HEK293 (cell line): ENCODE data around the gene FUT8.

Source experiments
- CTCF ChIA-PET: fragments of 350-600 bp; formaldehyde crosslinking; extraction: SDS; loops from one replicate; lab custom pipeline; 2021; ENCODE audit warnings: antibody characterized with exemption; lab: Yijun Ruan, JAX
- POLR2A ChIA-PET: fragments of 300-600 bp; formaldehyde crosslinking; extraction: SDS; loops from one replicate; lab custom pipeline; 2020; ENCODE audit warnings: antibody characterized with exemption, inconsistent platforms; lab: Yijun Ruan, JAX
- H3K27ac ChIP-seq: fragments of 200-500 bp; sonication (Bioruptor generic); 2 replicates; pipeline ENCODE4 v1.5.1; 2014; ENCODE audit warnings: low read depth, low read length, control low read depth, inconsistent platforms; ENCODE audit errors: extremely low read depth
- H3K36me3 ChIP-seq, 2 experiments: fragments of 200-500 bp in 1 of 2; sonication (Bioruptor generic) in 1 of 2; 1 replicate in 1 of 2; 2 replicates in 1 of 2; pipeline ENCODE4 v1.5.1; 2014 to 2017; ENCODE audit warnings: inconsistent platforms in 2 of 2, low read length in 2 of 2; ENCODE audit not compliant: control insufficient read depth in 2 of 2, insufficient read depth in 1 of 2
- H3K4me1 ChIP-seq: fragments of 200-500 bp; sonication (Bioruptor generic); 2 replicates; pipeline ENCODE4 v1.5.1; 2014; ENCODE audit warnings: mild to moderate bottlenecking, low read length, inconsistent platforms; ENCODE audit not compliant: control insufficient read depth, insufficient read depth
- H3K4me3 ChIP-seq: 2 replicates; pipeline ENCODE4 v1.5.1; 2011; ENCODE audit warnings: low read depth, mild to moderate bottlenecking, control low read depth, low read length, moderate library complexity
- H3K9me3 ChIP-seq: fragments of 200-500 bp; sonication (Bioruptor generic); 2 replicates; pipeline ENCODE4 v1.5.1; 2014; ENCODE audit warnings: low read depth, low read length, inconsistent platforms; ENCODE audit not compliant: control insufficient read depth, insufficient read depth
- HOXA7 ChIP-seq: sonication (generic); formaldehyde crosslinking; IDR thresholded peaks from 2 replicates; pipeline ENCODE4 v1.8.1; 2022; ENCODE audit warnings: missing genetic modification reagents, borderline replicate concordance
- OVOL3 ChIP-seq: fragments of 450-650 bp; formaldehyde crosslinking; IDR thresholded peaks from 2 replicates; pipeline ENCODE4 v1.5.1; 2016; ENCODE audit warnings: missing biosample characterization, missing genetic modification characterization
- YY1 ChIP-seq: fragments of 450-650 bp; formaldehyde crosslinking; IDR thresholded peaks from 2 replicates; pipeline ENCODE4 v1.5.1; 2018; ENCODE audit warnings: missing biosample characterization, missing genetic modification characterization
- ZBTB17 ChIP-seq: fragments of 450-650 bp; formaldehyde crosslinking; IDR thresholded peaks from 2 replicates; pipeline ENCODE4 v1.5.1; 2016; ENCODE audit warnings: missing biosample characterization, missing genetic modification characterization
- ZNF112 ChIP-seq: fragments of 450-650 bp; formaldehyde crosslinking; IDR thresholded peaks from 2 replicates; pipeline ENCODE4 v1.5.0; 2017; ENCODE audit warnings: missing biosample characterization, missing genetic modification characterization
- ZNF169 ChIP-seq: fragments of 450-650 bp; formaldehyde crosslinking; IDR thresholded peaks from 2 replicates; pipeline ENCODE4 v1.5.1; 2016; ENCODE audit warnings: missing biosample characterization, missing genetic modification characterization
- ZNF2 ChIP-seq: fragments of 450-650 bp; formaldehyde crosslinking; IDR thresholded peaks from 2 replicates; pipeline ENCODE4 v1.5.1; 2016; ENCODE audit warnings: missing biosample characterization, missing genetic modification characterization
- ZNF335 ChIP-seq: fragments of 450-650 bp; formaldehyde crosslinking; conservative IDR thresholded peaks from 2 replicates; pipeline ENCODE4 v1.5.1; 2016; ENCODE audit warnings: missing biosample characterization, missing genetic modification characterization
- ZNF37A ChIP-seq: fragments of 450-650 bp; IDR thresholded peaks from 2 replicates; pipeline ENCODE4 v1.5.1; 2018; ENCODE audit warnings: missing biosample characterization, missing genetic modification characterization
- ZNF549 ChIP-seq: fragments of 450-650 bp; IDR thresholded peaks from 2 replicates; pipeline ENCODE4 v1.5.1; 2018; ENCODE audit warnings: missing biosample characterization, missing genetic modification characterization, mild to moderate bottlenecking, inconsistent platforms, moderate library complexity
- ZNF561 ChIP-seq: fragments of 450-650 bp; IDR thresholded peaks from 2 replicates; pipeline ENCODE4 v1.5.1; 2018; ENCODE audit warnings: missing biosample characterization, missing genetic modification characterization, borderline replicate concordance
- ZNF623 ChIP-seq: fragments of 450-650 bp; formaldehyde crosslinking; IDR thresholded peaks from 2 replicates; pipeline ENCODE4 v1.5.1; 2016; ENCODE audit warnings: missing biosample characterization, missing genetic modification characterization
- ZNF624 ChIP-seq: fragments of 450-650 bp; formaldehyde crosslinking; IDR thresholded peaks from 2 replicates; pipeline ENCODE4 v1.5.1; 2017; ENCODE audit warnings: missing biosample characterization, missing genetic modification characterization
- ZSCAN23 ChIP-seq: fragments of 450-650 bp; formaldehyde crosslinking; IDR thresholded peaks from 2 replicates; pipeline ENCODE4 v1.5.1; 2016; ENCODE audit warnings: missing biosample characterization, missing genetic modification characterization
- TF ChIP-seq, protein P1 (sequence below): fragments of 450-650 bp; formaldehyde crosslinking; IDR thresholded peaks from 2 replicates; pipeline ENCODE4 v1.5.1; 2017; ENCODE audit warnings: missing biosample characterization, missing genetic modification characterization
- TF ChIP-seq, protein P2 (sequence below): fragments of 450-650 bp; formaldehyde crosslinking; IDR thresholded peaks from 2 replicates; pipeline ENCODE4 v1.5.0; 2017; ENCODE audit warnings: missing biosample characterization, missing genetic modification characterization, borderline replicate concordance
- TF ChIP-seq, protein P3 (sequence below): fragments of 450-650 bp; formaldehyde crosslinking; IDR thresholded peaks from 2 replicates; pipeline ENCODE4 v1.5.1; 2016; ENCODE audit warnings: missing biosample characterization, missing genetic modification characterization
- TF ChIP-seq, protein P4 (sequence below): fragments of 450-650 bp; formaldehyde crosslinking; IDR thresholded peaks from 2 replicates; pipeline ENCODE4 v1.5.1; 2016; ENCODE audit warnings: missing biosample characterization, missing genetic modification characterization
- TF ChIP-seq, protein P5 (sequence below): fragments of 450-650 bp; formaldehyde crosslinking; IDR thresholded peaks from 2 replicates; pipeline ENCODE4 v1.5.1; 2016; ENCODE audit warnings: missing biosample characterization, missing genetic modification characterization
- TF ChIP-seq, protein P6 (sequence below): fragments of 450-650 bp; formaldehyde crosslinking; IDR thresholded peaks from 2 replicates; pipeline ENCODE4 v1.5.1; 2016; ENCODE audit warnings: missing biosample characterization, missing genetic modification characterization

FUT8 gene

DNA sequence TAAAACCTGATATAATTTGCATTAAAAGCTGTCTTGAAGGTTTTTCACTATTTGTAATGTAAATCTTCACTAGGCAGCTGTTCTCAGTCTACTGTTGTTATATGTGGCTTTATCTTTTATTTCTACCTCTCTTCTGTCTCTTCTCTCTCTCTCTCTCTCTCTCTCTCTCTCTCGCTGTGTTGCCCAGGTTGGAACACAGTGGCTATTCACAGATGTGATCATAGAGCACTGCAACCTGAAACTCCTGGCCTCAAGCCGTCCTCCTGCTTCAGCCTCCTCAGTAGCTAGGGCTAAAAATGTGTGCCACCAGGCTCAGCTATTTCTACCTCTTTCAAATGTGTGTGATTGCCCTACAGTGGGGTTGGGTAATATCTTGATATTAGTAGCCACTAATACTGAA lies 21.1 kb downstream of the FUT8 start:
- POLR2A ChIA-PET, result no interaction called here
- CTCF ChIA-PET, result no interaction called here
- no peak overlapping the region for H3K4me3 ChIP-seq

DNA sequence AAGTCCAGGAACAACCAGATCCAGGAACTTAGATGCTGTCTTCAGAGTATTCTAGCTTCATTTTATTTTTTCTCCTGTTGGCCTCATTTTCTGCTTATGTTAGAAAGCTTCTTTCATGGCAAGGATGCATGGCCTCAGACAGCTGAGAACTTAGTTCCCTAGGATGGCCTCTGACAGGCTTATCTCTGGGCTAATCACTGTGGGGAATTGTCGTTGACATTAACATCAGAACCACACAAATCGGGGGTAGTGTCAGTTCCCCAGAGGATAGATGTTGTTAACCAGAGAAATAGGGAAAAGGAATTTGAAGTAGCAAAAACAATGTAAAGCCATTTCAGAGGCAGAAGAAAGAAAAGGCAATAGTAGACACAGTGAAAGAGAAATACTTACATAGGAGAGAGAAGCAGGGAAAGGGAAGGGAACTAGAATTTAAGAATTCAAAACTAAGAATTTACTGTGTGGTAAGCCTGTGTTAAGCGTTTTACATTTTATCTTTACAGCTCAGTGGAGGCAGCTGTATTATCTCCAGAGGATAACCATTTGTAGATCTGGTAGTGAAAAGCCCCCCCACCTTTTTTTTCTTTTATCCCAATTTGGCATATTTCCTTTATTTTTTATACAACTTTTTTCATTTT lies 21.8 kb downstream of the FUT8 start:
- CTCF ChIA-PET, result no interaction called here
- TF ChIP-seq HOXA7 (CRISPR knock-in tag) (no peak), ZNF112 (tag by site-specific recombination) (no peak), OVOL3 (no peak), ZNF335 (tag by site-specific recombination) (no peak), ZNF549 (no peak)
- TF ChIP-seq, protein P1, sequence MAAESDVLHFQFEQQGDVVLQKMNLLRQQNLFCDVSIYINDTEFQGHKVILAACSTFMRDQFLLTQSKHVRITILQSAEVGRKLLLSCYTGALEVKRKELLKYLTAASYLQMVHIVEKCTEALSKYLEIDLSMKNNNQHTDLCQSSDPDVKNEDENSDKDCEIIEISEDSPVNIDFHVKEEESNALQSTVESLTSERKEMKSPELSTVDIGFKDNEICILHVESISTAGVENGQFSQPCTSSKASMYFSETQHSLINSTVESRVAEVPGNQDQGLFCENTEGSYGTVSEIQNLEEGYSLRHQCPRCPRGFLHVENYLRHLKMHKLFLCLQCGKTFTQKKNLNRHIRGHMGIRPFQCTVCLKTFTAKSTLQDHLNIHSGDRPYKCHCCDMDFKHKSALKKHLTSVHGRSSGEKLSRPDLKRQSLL (tag by site-specific recombination), result no peak
- TF ChIP-seq, protein P2, sequence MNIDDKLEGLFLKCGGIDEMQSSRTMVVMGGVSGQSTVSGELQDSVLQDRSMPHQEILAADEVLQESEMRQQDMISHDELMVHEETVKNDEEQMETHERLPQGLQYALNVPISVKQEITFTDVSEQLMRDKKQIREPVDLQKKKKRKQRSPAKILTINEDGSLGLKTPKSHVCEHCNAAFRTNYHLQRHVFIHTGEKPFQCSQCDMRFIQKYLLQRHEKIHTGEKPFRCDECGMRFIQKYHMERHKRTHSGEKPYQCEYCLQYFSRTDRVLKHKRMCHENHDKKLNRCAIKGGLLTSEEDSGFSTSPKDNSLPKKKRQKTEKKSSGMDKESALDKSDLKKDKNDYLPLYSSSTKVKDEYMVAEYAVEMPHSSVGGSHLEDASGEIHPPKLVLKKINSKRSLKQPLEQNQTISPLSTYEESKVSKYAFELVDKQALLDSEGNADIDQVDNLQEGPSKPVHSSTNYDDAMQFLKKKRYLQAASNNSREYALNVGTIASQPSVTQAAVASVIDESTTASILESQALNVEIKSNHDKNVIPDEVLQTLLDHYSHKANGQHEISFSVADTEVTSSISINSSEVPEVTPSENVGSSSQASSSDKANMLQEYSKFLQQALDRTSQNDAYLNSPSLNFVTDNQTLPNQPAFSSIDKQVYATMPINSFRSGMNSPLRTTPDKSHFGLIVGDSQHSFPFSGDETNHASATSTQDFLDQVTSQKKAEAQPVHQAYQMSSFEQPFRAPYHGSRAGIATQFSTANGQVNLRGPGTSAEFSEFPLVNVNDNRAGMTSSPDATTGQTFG (tag by site-specific recombination), result no peak
- TF ChIP-seq, protein P3, sequence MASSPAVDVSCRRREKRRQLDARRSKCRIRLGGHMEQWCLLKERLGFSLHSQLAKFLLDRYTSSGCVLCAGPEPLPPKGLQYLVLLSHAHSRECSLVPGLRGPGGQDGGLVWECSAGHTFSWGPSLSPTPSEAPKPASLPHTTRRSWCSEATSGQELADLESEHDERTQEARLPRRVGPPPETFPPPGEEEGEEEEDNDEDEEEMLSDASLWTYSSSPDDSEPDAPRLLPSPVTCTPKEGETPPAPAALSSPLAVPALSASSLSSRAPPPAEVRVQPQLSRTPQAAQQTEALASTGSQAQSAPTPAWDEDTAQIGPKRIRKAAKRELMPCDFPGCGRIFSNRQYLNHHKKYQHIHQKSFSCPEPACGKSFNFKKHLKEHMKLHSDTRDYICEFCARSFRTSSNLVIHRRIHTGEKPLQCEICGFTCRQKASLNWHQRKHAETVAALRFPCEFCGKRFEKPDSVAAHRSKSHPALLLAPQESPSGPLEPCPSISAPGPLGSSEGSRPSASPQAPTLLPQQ (tag by site-specific recombination), result no peak
- Histone ChIP-seq H3K4me3 (no peak overlapping the region), H3K36me3 (no peaks in the 10 kb centered on the region), H3K4me1 (peaks cover 2% of the 10 kb centered on the region; the same call in 1 of the 2 replicates), H3K9me3 (no peaks in the 10 kb centered on the region), H3K27ac (no peak overlapping the region)
- POLR2A ChIA-PET, result no interaction called here

More for the DNA sequence above, 21.1 kb downstream of the FUT8 start:
- Histone ChIP-seq H3K4me1 (peaks cover 2% of the 10 kb centered on the region; the same call in 1 of the 2 replicates), H3K27ac (no peak overlapping the region), H3K36me3 (no peaks in the 10 kb centered on the region), H3K9me3 (no peaks in the 10 kb centered on the region)
- TF ChIP-seq ZNF624 (tag by site-specific recombination) (no peak), ZNF37A (no peak), ZSCAN23 (tag by site-specific recombination) (no peak), YY1 (no peak), ZNF2 (no peak), ZNF561 (tag by site-specific recombination) (no peak), ZBTB17 (tag by site-specific recombination) (no peak), ZNF623 (tag by site-specific recombination) (no peak), ZNF169 (no peak)
- TF ChIP-seq, protein P4, sequence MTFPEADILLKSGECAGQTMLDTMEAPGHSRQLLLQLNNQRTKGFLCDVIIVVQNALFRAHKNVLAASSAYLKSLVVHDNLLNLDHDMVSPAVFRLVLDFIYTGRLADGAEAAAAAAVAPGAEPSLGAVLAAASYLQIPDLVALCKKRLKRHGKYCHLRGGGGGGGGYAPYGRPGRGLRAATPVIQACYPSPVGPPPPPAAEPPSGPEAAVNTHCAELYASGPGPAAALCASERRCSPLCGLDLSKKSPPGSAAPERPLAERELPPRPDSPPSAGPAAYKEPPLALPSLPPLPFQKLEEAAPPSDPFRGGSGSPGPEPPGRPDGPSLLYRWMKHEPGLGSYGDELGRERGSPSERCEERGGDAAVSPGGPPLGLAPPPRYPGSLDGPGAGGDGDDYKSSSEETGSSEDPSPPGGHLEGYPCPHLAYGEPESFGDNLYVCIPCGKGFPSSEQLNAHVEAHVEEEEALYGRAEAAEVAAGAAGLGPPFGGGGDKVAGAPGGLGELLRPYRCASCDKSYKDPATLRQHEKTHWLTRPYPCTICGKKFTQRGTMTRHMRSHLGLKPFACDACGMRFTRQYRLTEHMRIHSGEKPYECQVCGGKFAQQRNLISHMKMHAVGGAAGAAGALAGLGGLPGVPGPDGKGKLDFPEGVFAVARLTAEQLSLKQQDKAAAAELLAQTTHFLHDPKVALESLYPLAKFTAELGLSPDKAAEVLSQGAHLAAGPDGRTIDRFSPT (tag by site-specific recombination), result no peak
- TF ChIP-seq, protein P5, sequence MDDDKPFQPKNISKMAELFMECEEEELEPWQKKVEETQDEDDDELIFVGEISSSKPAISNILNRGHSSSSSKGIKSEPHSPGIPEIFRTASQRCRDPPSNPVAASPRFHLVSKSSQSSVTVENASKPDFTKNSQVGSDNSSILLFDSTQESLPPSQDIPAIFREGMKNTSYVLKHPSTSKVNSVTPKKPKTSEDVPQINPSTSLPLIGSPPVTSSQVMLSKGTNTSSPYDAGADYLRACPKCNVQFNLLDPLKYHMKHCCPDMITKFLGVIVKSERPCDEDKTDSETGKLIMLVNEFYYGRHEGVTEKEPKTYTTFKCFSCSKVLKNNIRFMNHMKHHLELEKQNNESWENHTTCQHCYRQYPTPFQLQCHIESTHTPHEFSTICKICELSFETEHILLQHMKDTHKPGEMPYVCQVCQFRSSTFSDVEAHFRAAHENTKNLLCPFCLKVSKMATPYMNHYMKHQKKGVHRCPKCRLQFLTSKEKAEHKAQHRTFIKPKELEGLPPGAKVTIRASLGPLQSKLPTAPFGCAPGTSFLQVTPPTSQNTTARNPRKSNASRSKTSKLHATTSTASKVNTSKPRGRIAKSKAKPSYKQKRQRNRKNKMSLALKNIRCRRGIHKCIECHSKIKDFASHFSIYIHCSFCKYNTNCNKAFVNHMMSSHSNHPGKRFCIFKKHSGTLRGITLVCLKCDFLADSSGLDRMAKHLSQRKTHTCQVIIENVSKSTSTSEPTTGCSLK (tag by site-specific recombination), result no peak
- TF ChIP-seq, protein P6, sequence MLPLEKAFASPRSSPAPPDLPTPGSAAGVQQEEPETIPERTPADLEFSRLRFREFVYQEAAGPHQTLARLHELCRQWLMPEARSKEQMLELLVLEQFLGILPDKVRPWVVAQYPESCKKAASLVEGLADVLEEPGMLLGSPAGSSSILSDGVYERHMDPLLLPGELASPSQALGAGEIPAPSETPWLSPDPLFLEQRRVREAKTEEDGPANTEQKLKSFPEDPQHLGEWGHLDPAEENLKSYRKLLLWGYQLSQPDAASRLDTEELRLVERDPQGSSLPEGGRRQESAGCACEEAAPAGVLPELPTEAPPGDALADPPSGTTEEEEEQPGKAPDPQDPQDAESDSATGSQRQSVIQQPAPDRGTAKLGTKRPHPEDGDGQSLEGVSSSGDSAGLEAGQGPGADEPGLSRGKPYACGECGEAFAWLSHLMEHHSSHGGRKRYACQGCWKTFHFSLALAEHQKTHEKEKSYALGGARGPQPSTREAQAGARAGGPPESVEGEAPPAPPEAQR (tag by site-specific recombination), result no peak
